ACC112 (cell line): ENCODE results near the gene DACH1.

Experiments
- H2AFZ ChIP-seq: fragments of 200-600 bp; sonication (generic); one replicate; pipeline ENCODE4 v1.6.0; 2017; ENCODE audit warnings: antibody characterized with exemption, low read length; ENCODE audit not compliant: unreplicated experiment
- H3K27ac ChIP-seq: fragments of 200-600 bp; sonication (generic); 2 replicates; pipeline ENCODE4 v1.5.1; 2014; ENCODE audit warnings: low read depth, mild to moderate bottlenecking, antibody characterized with exemption, low read length, moderate library complexity
- H3K27me3 ChIP-seq: fragments of 200-600 bp; sonication (generic); 2 replicates; pipeline ENCODE4 v1.6.1; 2014; ENCODE audit warnings: mild to moderate bottlenecking, antibody characterized with exemption, low read length, moderate library complexity, mixed read lengths; ENCODE audit not compliant: insufficient read depth
- H3K36me3 ChIP-seq: fragments of 200-600 bp; sonication (generic); 2 replicates; pipeline ENCODE4 v1.6.1; 2016; ENCODE audit warnings: mild to moderate bottlenecking, antibody characterized with exemption, low read length, moderate library complexity, mixed read lengths; ENCODE audit not compliant: insufficient read depth
- H3K4me1 ChIP-seq: fragments of 200-600 bp; sonication (generic); one replicate; pipeline ENCODE4 v1.6.1; 2016; ENCODE audit warnings: low read length, mixed read lengths; ENCODE audit not compliant: insufficient read depth, unreplicated experiment, control insufficient read depth
- H3K4me3 ChIP-seq: fragments of 200-600 bp; sonication (generic); 2 replicates; pipeline ENCODE4 v1.5.1; 2014; ENCODE audit warnings: mild to moderate bottlenecking, low read depth, low read length
- H3K79me2 ChIP-seq: fragments of 200-600 bp; sonication (generic); one replicate; pipeline ENCODE4 v1.6.0; 2016; ENCODE audit warnings: low read length; ENCODE audit not compliant: control insufficient read depth, unreplicated experiment, insufficient read depth

DACH1 gene

GRCh38 chr13:71752775-71753513 is 114.1 kb downstream of the DACH1 start:
- Histone ChIP-seq H3K36me3 (no peaks in the 10 kb centered on the region), H3K27me3 (no peaks in the 10 kb centered on the region), H2AFZ (no peak overlapping the region), H3K79me2 (no peaks in the 10 kb centered on the region), H3K27ac (no peak overlapping the region), H3K4me1 (no peaks in the 10 kb centered on the region), H3K4me3 (no peak overlapping the region)

GRCh38 chr13:71751073-71751472 is 115.9 kb downstream of the DACH1 start:
- Histone ChIP-seq H3K27me3 (no peaks in the 10 kb centered on the region), H3K27ac (no peak overlapping the region), H3K4me3 (no peak overlapping the region), H3K4me1 (no peaks in the 10 kb centered on the region), H3K36me3 (no peaks in the 10 kb centered on the region), H2AFZ (no peak overlapping the region), H3K79me2 (no peaks in the 10 kb centered on the region)

- H3K27me3 ChIP-seq: no peaks in the 10 kb centered on the region
- no peaks in the 10 kb centered on the region for H3K79me2 ChIP-seq
- H3K4me1 ChIP-seq: no peaks in the 10 kb centered on the region
- no peak overlapping the region for H3K27ac ChIP-seq
- H2AFZ ChIP-seq: no peak overlapping the region
- H3K4me3 ChIP-seq: no peak overlapping the region
- no peaks in the 10 kb centered on the region for H3K36me3 ChIP-seq
Measured at GRCh38 chr13:71730267-71730666, 136.7 kb downstream of the DACH1 start.

- H3K4me1 ChIP-seq: no peaks in the 10 kb centered on the region
- no peaks in the 10 kb centered on the region for H3K79me2 ChIP-seq
- H2AFZ ChIP-seq: no peak overlapping the region
- H3K27me3 ChIP-seq: no peaks in the 10 kb centered on the region
- H3K4me3 ChIP-seq: no peak overlapping the region
- H3K36me3 ChIP-seq: no peaks in the 10 kb centered on the region
- no peak overlapping the region for H3K27ac ChIP-seq
Measured at GRCh38 chr13:71729441-71729840, 137.6 kb downstream of the DACH1 start.

- Histone ChIP-seq H3K79me2 (no peaks in the 10 kb centered on the region), H3K4me3 (no peak overlapping the region), H3K4me1 (no peaks in the 10 kb centered on the region), H3K36me3 (no peaks in the 10 kb centered on the region), H3K27ac (no peak overlapping the region), H2AFZ (no peak overlapping the region), H3K27me3 (no peaks in the 10 kb centered on the region)
Measured at GRCh38 chr13:71727662-71728061, 139.3 kb downstream of the DACH1 start.

- H3K4me3 ChIP-seq: no peak overlapping the region
- no peaks in the 10 kb centered on the region for H3K4me1 ChIP-seq
- no peaks in the 10 kb centered on the region for H3K36me3 ChIP-seq
- H2AFZ ChIP-seq: no peak overlapping the region
- no peak overlapping the region for H3K27ac ChIP-seq
- H3K27me3 ChIP-seq: no peaks in the 10 kb centered on the region
- H3K79me2 ChIP-seq: no peaks in the 10 kb centered on the region
Measured at GRCh38 chr13:71727042-71727441, 140.0 kb downstream of the DACH1 start.

GRCh38 chr13:71722206-71722605 is 144.8 kb downstream of the DACH1 start:
- Histone ChIP-seq H3K79me2 (no peaks in the 10 kb centered on the region), H3K4me1 (no peaks in the 10 kb centered on the region), H3K4me3 (no peak overlapping the region), H3K36me3 (no peaks in the 10 kb centered on the region), H3K27ac (no peak overlapping the region), H2AFZ (no peak overlapping the region), H3K27me3 (no peaks in the 10 kb centered on the region)

- Histone ChIP-seq H3K27ac (no peak overlapping the region), H3K27me3 (no peaks in the 10 kb centered on the region), H2AFZ (no peak overlapping the region), H3K4me3 (no peak overlapping the region), H3K36me3 (no peaks in the 10 kb centered on the region), H3K79me2 (no peaks in the 10 kb centered on the region), H3K4me1 (no peaks in the 10 kb centered on the region)
Measured at GRCh38 chr13:71721104-71721503, 145.9 kb downstream of the DACH1 start.

GRCh38 chr13:71718931-71719330 is 148.1 kb downstream of the DACH1 start:
- Histone ChIP-seq H2AFZ (no peak overlapping the region), H3K4me3 (no peak overlapping the region), H3K27me3 (no peaks in the 10 kb centered on the region), H3K79me2 (no peaks in the 10 kb centered on the region), H3K27ac (no peak overlapping the region), H3K4me1 (no peaks in the 10 kb centered on the region), H3K36me3 (no peaks in the 10 kb centered on the region)

GRCh38 chr13:71714802-71715375 is 152.1 kb downstream of the DACH1 start:
- Histone ChIP-seq H3K27ac (no peak overlapping the region), H3K27me3 (no peaks in the 10 kb centered on the region), H3K36me3 (no peaks in the 10 kb centered on the region), H3K4me3 (no peak overlapping the region), H3K79me2 (no peaks in the 10 kb centered on the region), H2AFZ (no peak overlapping the region), H3K4me1 (no peaks in the 10 kb centered on the region)

GRCh38 chr13:71712988-71713653 is 153.9 kb downstream of the DACH1 start:
- Histone ChIP-seq H3K27ac (no peak overlapping the region), H3K27me3 (no peaks in the 10 kb centered on the region), H3K4me3 (no peak overlapping the region), H3K79me2 (no peaks in the 10 kb centered on the region), H2AFZ (no peak overlapping the region), H3K4me1 (no peaks in the 10 kb centered on the region), H3K36me3 (no peaks in the 10 kb centered on the region)
